Psoas muscle (tissue), 8 donors: ENCODE data around the gene CTAGE4. TPM values are rescaled to one million over a fixed set of nuclear protein-coding genes. Genes with fewer than 3 reads are reported as not detected.
"Not testable (repeated sequence)": the region's sequence is repeated elsewhere in the genome, so short reads cannot be mapped to it uniquely, and the experiment has no call there.

Experiments used
- ATAC-seq, 4 donors: fragments of 200-7000 bp; cut with Tn5 transposase; one replicate each; pipeline ENCODE4 v1.9.1; 2020; ENCODE audit warnings: moderate library complexity in 3 of 4, mild to moderate bottlenecking in 2 of 4
- DNase-seq, 2 donors: peaks; one replicate each; pipeline ENCODE4 v3.0.0-alpha.2; 2020
- H3K27ac ChIP-seq: fragments of 200-600 bp; one replicate; pipeline ENCODE4 v1.8.0; 2022
- H3K27me3 ChIP-seq, 3 donors: fragments of 200-600 bp in 1 of 3; one replicate each; pipeline versions ENCODE4 v1.6.1 to v1.8.0; 2013 to 2022; ENCODE audit warnings: low read length in 2 of 3, mild to moderate bottlenecking in 2 of 3, moderate library complexity in 1 of 3; ENCODE audit not compliant: insufficient read depth in 3 of 3
- H3K36me3 ChIP-seq, 2 donors: fragments of 200-600 bp in 1 of 2; one replicate each; pipeline versions ENCODE4 v1.6.1 to v1.8.0; 2013 to 2022; ENCODE audit warnings: low read depth in 1 of 2, mild to moderate bottlenecking in 1 of 2, moderate library complexity in 1 of 2; ENCODE audit not compliant: insufficient read depth in 1 of 2
- H3K4me1 ChIP-seq: fragments of 200-600 bp; one replicate; pipeline ENCODE4 v1.8.0; 2022
- H3K4me3 ChIP-seq: fragments of 200-600 bp; one replicate; pipeline ENCODE4 v1.8.0; 2022; ENCODE audit warnings: mild to moderate bottlenecking
- H3K9me3 ChIP-seq: fragments of 200-600 bp; one replicate; pipeline ENCODE4 v1.8.0; 2022
- WGBS, 3 donors: extraction: QIAGEN DNeasy Blood & Tissue Kit; methylation state at CpG; one replicate each; pipeline versions ENCODE4 v1.1.6 to v1.1.7; 2013; 5-methylcytosine and 5-hydroxymethylcytosine counted together
- intact Hi-C, 2 donors: fragments of 100-400 bp; cut with DNase I; formaldehyde crosslinking; loops; one replicate each; pipeline versions ENCODE4 v1.11.0 to v1.14.2; 2022
- polyA plus RNA-seq, 3 donors: library from polyadenylated mRNA; stranded (reverse); fragments of 200-250 nt; gene quantifications; one replicate each; pipeline ENCODE4 v1.2.3, GENCODE V29; 2013
- total RNA-seq, 4 donors: library from RNA; stranded (reverse); fragmentation: NEBNext Ultra II Directional in 2 of 4; extraction: Animal tissue kit (Norgen Biotek cat#: 25700) in 2 of 4; gene quantifications; one replicate each; pipeline versions ENCODE4 v1.2.1 to v1.2.4, GENCODE V29; 2021 to 2023
- TF ChIP-seq, protein P1 (sequence below): fragments of 200-600 bp; IDR thresholded peaks from one replicate; pipeline ENCODE4 v1.8.0; 2022; ENCODE audit warnings: antibody characterized with exemption
- donor health status: healthy with polysubstance abuse.
- donor health status: DM: no; HTN: no; CAD: no; lungs with moderate emphysema.
- donor health status: Bipolar disorder and iron deficiency.
- donor health status: healthy.
- donor health status: DM: yes; HTN: yes; CAD: no.
- donor health status: DM: no; HTN: no; CAD: no.
- donor health status: DM: no; HTN: no; CAD: no.
- donor health status: DM: yes; HTN: yes; CAD: no.

Gene CTAGE4
- total and polyA plus RNA-seq, 7 donors = 0.03 to 0.15 (median 0.03) TPM; not detected in 4

DNA sequence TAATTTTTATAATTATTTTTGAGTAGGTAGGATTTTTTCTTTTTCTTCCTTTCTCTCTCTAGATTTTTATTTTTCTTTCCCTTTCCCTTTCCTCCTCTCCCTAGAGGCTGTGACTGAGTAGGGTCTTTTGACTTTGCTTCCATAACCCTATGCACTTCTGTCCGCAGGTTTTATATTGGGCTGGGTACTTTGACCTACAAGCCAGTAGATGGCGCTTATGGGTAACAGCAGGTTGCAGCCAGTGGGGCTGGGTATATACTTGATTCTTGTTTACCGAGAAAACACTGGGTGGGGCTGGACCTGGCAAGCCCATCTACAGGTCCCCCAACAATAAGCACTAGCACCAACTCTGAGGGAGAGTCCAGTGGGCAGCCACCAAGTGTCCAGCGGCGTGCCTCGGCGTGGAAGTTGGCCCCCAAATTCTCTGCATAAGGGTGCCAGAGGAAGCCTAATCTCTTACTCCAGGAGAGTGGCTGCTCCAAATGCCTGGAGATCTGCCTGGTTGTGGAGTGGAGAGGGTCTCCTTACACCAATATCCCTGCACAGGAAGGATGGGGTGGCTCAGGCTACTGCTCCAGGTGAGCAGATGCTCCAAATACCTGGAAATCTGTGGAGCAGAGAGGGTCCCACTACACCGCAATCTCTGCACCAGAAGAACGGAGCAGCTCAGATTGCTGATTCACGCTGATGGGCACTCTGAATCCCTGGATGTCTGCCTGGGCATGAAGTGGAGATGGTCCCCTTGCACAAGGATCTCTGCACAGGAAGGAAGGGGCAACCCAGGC lies 4.7 kb upstream of the CTAGE4 start:
- H3K36me3 ChIP-seq, ATAC-seq, H3K27me3 ChIP-seq, DNase-seq, H3K4me3 ChIP-seq, H3K4me1 ChIP-seq, H3K27ac ChIP-seq, intact Hi-C loops, H3K9me3 ChIP-seq: not testable (repeated sequence)
- 41 to 45% (median 44%) methylated on average over 5 to 10 of the region's 10 CpGs for WGBS, 3 donors
- TF ChIP-seq, protein P1, sequence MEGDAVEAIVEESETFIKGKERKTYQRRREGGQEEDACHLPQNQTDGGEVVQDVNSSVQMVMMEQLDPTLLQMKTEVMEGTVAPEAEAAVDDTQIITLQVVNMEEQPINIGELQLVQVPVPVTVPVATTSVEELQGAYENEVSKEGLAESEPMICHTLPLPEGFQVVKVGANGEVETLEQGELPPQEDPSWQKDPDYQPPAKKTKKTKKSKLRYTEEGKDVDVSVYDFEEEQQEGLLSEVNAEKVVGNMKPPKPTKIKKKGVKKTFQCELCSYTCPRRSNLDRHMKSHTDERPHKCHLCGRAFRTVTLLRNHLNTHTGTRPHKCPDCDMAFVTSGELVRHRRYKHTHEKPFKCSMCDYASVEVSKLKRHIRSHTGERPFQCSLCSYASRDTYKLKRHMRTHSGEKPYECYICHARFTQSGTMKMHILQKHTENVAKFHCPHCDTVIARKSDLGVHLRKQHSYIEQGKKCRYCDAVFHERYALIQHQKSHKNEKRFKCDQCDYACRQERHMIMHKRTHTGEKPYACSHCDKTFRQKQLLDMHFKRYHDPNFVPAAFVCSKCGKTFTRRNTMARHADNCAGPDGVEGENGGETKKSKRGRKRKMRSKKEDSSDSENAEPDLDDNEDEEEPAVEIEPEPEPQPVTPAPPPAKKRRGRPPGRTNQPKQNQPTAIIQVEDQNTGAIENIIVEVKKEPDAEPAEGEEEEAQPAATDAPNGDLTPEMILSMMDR = peak; percentile 36

DNA sequence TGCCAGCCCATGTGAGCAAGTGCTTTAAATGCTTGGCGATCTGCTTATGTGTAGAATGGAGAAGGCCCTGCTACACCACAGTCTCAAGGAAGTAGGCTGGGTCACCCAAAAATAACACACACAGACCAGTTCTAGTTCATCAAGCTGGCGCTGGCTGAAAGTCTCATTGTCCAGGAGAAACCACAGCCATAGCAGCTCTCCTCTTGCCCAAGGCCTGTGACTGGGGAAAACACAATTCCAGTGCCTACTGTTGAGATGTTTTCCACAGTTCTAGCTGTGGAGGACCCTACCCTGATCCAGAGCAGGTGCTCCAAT lies 4.1 kb upstream of the CTAGE4 start:
- DNase-seq, H3K4me1 ChIP-seq, ATAC-seq, H3K4me3 ChIP-seq, intact Hi-C loops, H3K36me3 ChIP-seq, H3K27me3 ChIP-seq, H3K27ac ChIP-seq, H3K9me3 ChIP-seq: not testable (repeated sequence)
- 83 to 94% (median 90%) methylated on average over 1 of the region's 2 CpGs for WGBS, 3 donors

DNA sequence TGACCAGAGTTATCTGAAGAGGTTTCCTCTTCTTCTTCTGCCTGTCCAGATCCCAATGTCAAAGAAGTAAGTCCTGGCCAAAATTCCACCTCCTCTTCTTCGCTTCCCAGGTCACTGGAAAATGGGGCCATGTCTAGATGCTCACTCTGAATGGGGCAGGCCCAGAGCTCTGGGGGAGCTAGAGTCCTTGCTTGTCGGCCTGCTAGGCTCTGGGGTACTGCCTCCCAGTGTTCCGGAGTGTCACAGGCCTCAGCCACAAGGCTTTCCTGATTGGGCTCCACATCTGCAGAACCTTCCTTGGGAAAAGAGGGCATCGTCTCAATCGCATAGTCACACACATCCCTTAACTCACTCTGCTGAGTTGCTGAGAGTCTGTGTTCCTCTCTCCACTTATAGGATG lies 4.6 kb downstream of the CTAGE4 start:
- intact Hi-C loops, H3K36me3 ChIP-seq, H3K27ac ChIP-seq, H3K4me1 ChIP-seq, H3K4me3 ChIP-seq, ATAC-seq, H3K27me3 ChIP-seq, DNase-seq, H3K9me3 ChIP-seq: not testable (repeated sequence)
- no CpG with 5 or more reads among the region's 5 CpGs for WGBS, 3 donors

DNA sequence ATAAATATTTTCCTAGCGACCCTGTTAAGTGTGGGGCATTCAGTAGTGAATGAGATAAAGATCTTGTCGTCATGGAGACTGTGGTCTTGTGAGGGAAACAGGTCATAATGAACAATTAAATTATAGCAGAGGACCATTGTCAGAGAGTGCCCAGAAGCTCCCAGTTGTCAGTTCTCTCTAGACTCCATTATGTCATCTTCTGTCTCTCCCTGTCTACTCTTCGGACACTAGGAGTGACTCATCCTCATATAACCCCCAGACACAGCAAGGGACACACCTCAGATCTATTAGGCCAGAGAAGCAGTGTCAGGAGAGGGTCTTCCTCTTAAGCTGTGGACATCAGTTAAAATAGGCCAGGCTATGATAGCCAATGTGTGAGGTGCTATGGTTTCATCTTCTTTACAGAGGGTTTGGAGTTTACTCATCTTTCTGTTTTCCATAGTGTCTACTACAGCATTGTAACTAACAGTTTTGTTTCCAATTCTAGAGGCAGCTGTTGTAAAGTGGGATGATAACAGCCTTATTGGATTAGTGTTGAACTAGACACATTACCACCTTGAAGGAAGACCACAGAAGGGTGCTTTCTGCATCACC lies 5.4 kb downstream of the CTAGE4 start:
- ATAC-seq, intact Hi-C loops, H3K27me3 ChIP-seq, H3K36me3 ChIP-seq, DNase-seq, H3K4me1 ChIP-seq, H3K9me3 ChIP-seq, H3K4me3 ChIP-seq, H3K27ac ChIP-seq: not testable (repeated sequence)
- WGBS, 3 donors = no CpG with 5 or more reads among the region's 3 CpGs

DNA sequence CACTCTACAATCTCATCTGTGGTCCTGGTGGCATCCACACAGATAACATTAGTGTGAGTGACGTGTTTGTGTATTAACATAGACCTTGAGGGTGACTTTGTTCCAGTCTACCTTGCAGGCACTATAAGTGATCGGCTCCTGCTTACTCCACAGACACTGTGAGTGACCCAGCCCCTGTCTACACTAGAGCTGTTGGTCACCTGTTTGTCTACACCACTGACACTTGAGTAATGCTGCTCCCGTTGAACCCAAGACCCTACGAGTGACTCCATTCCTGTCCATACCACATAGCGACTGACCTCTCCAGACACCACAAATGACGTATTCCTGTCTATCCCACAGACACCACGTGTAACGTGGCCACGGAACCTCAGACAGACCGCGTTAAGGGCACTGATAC lies 10.5 kb downstream of the CTAGE4 start:
- H3K4me3 ChIP-seq, H3K4me1 ChIP-seq, DNase-seq, ATAC-seq, H3K27me3 ChIP-seq, intact Hi-C loops, H3K27ac ChIP-seq, H3K9me3 ChIP-seq, H3K36me3 ChIP-seq: not testable (repeated sequence)
- WGBS, 3 donors = no CpG with 5 or more reads among the region's 11 CpGs

DNA sequence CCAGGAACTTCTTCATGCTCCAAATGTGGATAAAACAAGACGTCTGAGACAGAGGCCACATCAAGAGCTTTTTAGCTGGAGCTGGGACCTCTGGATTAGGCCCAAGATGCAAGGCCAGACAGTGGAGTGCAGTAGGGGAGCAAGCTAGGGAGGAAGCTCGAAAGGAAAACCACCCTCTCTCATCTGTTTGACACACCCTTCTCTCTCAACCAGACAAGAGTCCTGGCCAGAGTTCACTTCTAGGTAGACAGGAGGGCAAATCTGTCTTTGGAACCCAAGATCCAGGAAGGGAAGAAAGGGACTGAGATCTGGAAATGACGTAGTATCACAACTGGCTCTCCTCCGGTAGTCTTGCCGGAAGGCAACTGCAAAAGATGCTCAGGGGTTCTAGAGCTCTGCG lies 11.2 kb downstream of the CTAGE4 start:
- intact Hi-C loops = not testable (repeated sequence)
- peak in 1 of 4 donors; percentile 27 for ATAC-seq

DNA sequence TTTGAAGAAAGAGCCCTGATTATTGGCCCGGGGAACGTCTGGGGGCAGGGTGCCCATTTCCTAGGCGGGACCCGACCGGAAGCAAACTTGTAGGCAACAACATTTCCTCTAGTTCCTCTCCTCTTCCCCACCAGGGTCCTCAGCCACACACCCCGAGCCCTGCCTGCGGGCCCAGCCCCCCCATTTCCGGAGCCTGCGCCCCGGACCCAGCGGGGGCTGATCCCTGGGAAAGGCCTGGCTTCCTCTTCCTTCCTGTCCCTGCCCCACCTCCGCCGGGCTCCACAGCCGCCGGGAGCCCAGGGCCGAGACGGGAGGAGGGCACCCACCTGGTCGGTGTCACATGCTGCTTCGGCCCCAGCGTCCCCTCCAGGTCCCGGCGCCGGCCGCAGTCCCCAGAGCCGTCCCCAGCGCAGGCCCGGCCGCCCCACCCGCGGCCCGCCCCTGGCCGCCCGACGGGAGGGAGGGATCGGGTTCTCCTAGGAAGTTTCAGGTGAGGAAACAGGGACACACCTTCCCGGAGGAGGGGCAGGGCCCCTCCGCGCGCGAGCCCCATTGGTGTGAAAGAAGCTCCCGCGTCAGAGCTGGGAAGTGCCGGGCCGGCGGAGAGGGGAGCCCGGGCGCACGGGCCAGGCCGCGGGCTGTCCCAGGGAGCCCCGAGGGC lies 12.1 kb downstream of the CTAGE4 start, which contains the start of gene ARHGEF35:
TSS of gene ARHGEF35 (minus strand) at position 622 of the 661 bp plus-strand sequence. CDS start 7,450 bp downstream, outside the sequence.
- H3K4me3 ChIP-seq, intact Hi-C loops, H3K9me3 ChIP-seq, DNase-seq, H3K27ac ChIP-seq, H3K36me3 ChIP-seq, H3K4me1 ChIP-seq, H3K27me3 ChIP-seq: not testable (repeated sequence)
- ATAC-seq = peak; percentile 32 to 58 (median 42)
- 0% methylated on average over 2 of the region's 51 CpGs; no CpG with 5 or more reads in 2 of the 3 donors for WGBS, 3 donors

More for the DNA sequence above, 11.2 kb downstream of the CTAGE4 start:
- H3K36me3 ChIP-seq, H3K27ac ChIP-seq, H3K27me3 ChIP-seq, H3K9me3 ChIP-seq, DNase-seq, H3K4me1 ChIP-seq, H3K4me3 ChIP-seq: not testable (repeated sequence)
- WGBS, 3 donors = no CpG with 5 or more reads among the region's 6 CpGs

DNA sequence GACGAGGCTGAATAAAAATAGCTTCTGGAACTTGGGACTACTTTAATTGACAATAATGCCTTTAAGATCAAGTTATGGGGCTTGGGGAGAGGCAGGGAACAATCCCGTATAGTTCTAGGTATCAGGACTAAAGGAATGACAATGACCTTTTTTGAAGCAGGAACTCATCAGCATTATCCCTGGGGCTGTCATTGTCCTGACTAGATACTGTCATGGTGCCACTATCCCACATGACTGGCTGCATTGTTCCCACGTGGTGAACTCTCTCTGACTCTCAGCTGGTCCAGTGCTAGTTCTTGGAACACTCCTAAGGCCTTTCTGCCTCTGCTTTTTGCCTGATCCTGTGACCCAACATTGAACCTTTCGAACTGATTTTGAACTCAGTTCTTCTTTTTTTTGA lies 15.7 kb downstream of the CTAGE4 start:
- H3K9me3 ChIP-seq, H3K36me3 ChIP-seq, DNase-seq, intact Hi-C loops, H3K27ac ChIP-seq, H3K4me1 ChIP-seq, H3K27me3 ChIP-seq, ATAC-seq, H3K4me3 ChIP-seq: not testable (repeated sequence)
- 51 to 73% (median 61%) methylated on average over 3 of the region's 4 CpGs for WGBS, 3 donors

DNA sequence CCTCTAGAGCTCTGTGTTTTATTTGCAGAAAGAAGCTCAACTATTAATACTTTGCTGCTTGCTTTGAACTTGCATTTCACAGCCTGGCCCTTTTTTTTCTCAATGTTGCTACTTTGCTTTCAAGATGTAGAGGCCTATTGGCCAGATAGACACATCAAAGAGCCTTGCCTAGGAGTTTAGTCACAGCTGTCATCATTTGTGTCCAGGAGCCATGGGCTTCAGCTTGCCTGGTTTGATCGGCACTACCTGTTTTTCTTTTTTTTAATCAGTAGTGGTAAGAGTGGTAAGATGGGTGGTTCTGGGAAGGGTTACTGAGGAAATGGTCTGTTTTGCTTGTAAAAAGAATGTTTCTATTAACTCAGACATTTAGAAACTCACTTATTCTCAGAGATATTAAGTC lies 18.7 kb downstream of the CTAGE4 start:
- ATAC-seq, H3K4me1 ChIP-seq, H3K27me3 ChIP-seq, DNase-seq, H3K36me3 ChIP-seq, H3K4me3 ChIP-seq, H3K9me3 ChIP-seq, intact Hi-C loops, H3K27ac ChIP-seq: not testable (repeated sequence)
- no CpG with 5 or more reads among the region's 1 CpG for WGBS, 3 donors

DNA sequence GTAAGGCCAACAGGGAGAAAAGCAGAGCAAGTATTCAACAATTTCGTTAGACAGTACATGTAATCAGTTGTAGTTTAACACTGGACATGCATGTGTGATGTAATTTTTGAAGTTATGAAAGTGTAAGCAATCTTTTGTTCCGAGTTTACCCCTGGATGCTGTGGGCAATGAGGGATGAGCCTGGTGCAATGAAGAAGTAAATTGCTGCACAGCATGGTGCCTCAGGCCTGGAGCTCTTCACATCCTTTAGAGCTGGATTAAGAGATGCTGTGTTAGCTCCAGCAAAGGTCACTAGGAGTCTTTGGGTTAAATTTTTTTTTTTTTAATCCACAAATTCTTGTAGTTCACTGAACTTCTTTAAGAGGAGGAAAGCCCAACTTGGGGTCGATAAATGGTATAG lies 19.8 kb downstream of the CTAGE4 start:
- H3K27ac ChIP-seq, intact Hi-C loops, H3K27me3 ChIP-seq, H3K4me3 ChIP-seq, H3K36me3 ChIP-seq, DNase-seq, H3K9me3 ChIP-seq, ATAC-seq, H3K4me1 ChIP-seq: not testable (repeated sequence)
- WGBS, 3 donors = no CpG with 5 or more reads among the region's 3 CpGs
